CD8-positive, alpha-beta memory T cell (primary cell): ENCODE data around the gene MMP1. TPM values are rescaled to one million over a fixed set of nuclear protein-coding genes. Genes with fewer than 3 reads are reported as not detected.

Source experiments
- CTCF ChIA-PET: fragments of 350-600 bp; sonication (Branson Sonifier 250); formaldehyde crosslinking; loops from one replicate; lab custom pipeline; 2021; ENCODE audit warnings: antibody characterized with exemption; lab: Charles Lee
- POLR2A ChIA-PET: fragments of 350-600 bp; sonication (Branson Sonifier 250); formaldehyde crosslinking; loops from one replicate; lab custom pipeline; 2021; ENCODE audit warnings: antibody characterized with exemption; lab: Charles Lee
- DNase-seq, 5 donors: peaks; one replicate each; pipeline versions ENCODE4 v3.0.0 to v3.0.0-alpha.2; 2020 to 2022; ENCODE audit warnings: mixed read lengths in 1 of 5
- H3K27ac ChIP-seq: one replicate; pipeline ENCODE4 v1.7.0; 2013; ENCODE audit warnings: low read depth, mild to moderate bottlenecking, low read length, moderate library complexity
- H3K27me3 ChIP-seq: 2 replicates; pipeline ENCODE4 v1.7.0; 2013; ENCODE audit warnings: low read length, mild to moderate bottlenecking; ENCODE audit not compliant: insufficient read depth, poor library complexity, severe bottlenecking
- H3K36me3 ChIP-seq: 2 replicates; pipeline ENCODE4 v1.7.0; 2013; ENCODE audit warnings: mild to moderate bottlenecking, low read length, moderate library complexity; ENCODE audit not compliant: insufficient read depth
- H3K4me1 ChIP-seq: 2 replicates; pipeline ENCODE4 v1.7.0; 2013; ENCODE audit warnings: mild to moderate bottlenecking, low read length, moderate library complexity; ENCODE audit not compliant: insufficient read depth
- H3K4me3 ChIP-seq: 2 replicates; pipeline ENCODE4 v1.7.0; 2013; ENCODE audit warnings: mild to moderate bottlenecking, low read length
- H3K9me3 ChIP-seq: 2 replicates; pipeline ENCODE4 v1.7.0; 2013; ENCODE audit warnings: mild to moderate bottlenecking, low read length
- H3K27ac Mint-ChIP-seq, 8 donors: one replicate each; pipeline ENCODE4 v1.8.0; 2020 to 2021; ENCODE audit warnings: mixed read lengths in 8 of 8, mild to moderate bottlenecking in 6 of 8, inconsistent platforms in 3 of 8, moderate library complexity in 3 of 8
- H3K27me3 Mint-ChIP-seq, 2 donors: one replicate each; pipeline ENCODE4 v1.8.0; 2020 to 2021; ENCODE audit warnings: mixed read lengths in 2 of 2, mild to moderate bottlenecking in 1 of 2, moderate library complexity in 1 of 2
- H3K36me3 Mint-ChIP-seq, 3 donors: one replicate each; pipeline ENCODE4 v1.8.0; 2020 to 2021; ENCODE audit warnings: mixed read lengths in 3 of 3, inconsistent platforms in 1 of 3, mild to moderate bottlenecking in 1 of 3
- H3K4me1 Mint-ChIP-seq, 3 donors: one replicate each; pipeline ENCODE4 v1.8.0; 2020 to 2021; ENCODE audit warnings: mixed read lengths in 3 of 3, inconsistent platforms in 1 of 3, mild to moderate bottlenecking in 1 of 3
- H3K4me3 Mint-ChIP-seq, 7 donors: one replicate each; pipeline ENCODE4 v1.8.0; 2020 to 2021; ENCODE audit warnings: mixed read lengths in 7 of 7, mild to moderate bottlenecking in 6 of 7, moderate library complexity in 4 of 7, inconsistent platforms in 2 of 7
- H3K9me3 Mint-ChIP-seq, 5 donors: one replicate each; pipeline ENCODE4 v1.8.0; 2020 to 2022; ENCODE audit warnings: mixed read lengths in 5 of 5, mild to moderate bottlenecking in 3 of 5, moderate library complexity in 2 of 5, inconsistent platforms in 1 of 5
- polyA plus RNA-seq: library from polyadenylated mRNA; unstranded; fragments of 300-500 nt; fragmentation: Illumina TruSeq; gene quantifications from one replicate; pipeline ENCODE4 v1.2.3, GENCODE V29; 2021
- total RNA-seq, 2 experiments: library from RNA; stranded (reverse); gene quantifications; one replicate each; pipeline ENCODE4 v1.2.3, GENCODE V29; 2021

Gene MMP1
- total and polyA plus RNA-seq, 3 experiments from 2014 or later = not detected

DNA sequence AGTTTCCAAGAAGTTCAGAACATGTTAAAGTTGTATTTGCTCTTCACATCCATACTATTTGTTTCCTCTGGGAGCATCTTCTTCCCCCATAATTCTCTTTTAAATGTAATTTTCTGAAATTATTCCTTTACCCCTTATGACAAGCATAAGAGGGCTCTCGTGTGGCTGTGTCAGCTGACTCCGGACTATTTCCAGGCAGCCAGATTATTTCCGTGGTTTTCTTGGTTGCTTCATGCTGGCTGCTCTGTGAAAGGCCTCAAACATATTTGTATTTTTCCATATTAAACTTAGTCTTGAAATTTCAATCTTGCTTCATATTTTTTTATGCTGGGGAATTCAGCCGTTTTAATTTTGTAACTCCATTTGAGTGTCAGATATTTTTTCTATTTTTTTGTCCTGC is 2.8 kb upstream of the MMP1 start:
- Histone ChIP-seq H3K27me3 (no peaks in the 10 kb centered on the region), H3K36me3 (no peaks in the 10 kb centered on the region), H3K4me1 (no peaks in the 10 kb centered on the region), H3K9me3 (no peaks in the 10 kb centered on the region), H3K4me3 (no peak overlapping the region), H3K27ac (no peak overlapping the region)
- Mint-ChIP-seq H3K9me3 (peaks cover 0 to 9% (median 0%) of the 10 kb centered on the region in 5 donors), H3K27me3 (peaks cover 0 to 27% of the 10 kb centered on the region in 2 donors), H3K4me3 (no peak overlapping the region), H3K36me3 (no peaks in the 10 kb centered on the region), H3K4me1 (no peaks in the 10 kb centered on the region), H3K27ac (no peak overlapping the region)
- ChIA-PET POLR2A (no interaction called here), CTCF (no interaction called here)
- no peak for DNase-seq

- H3K9me3 ChIP-seq = no peaks in the 10 kb centered on the region
- H3K4me3 ChIP-seq = no peak overlapping the region
- no peak overlapping the region for H3K4me3 Mint-ChIP-seq
- ChIA-PET CTCF (no interaction called here), POLR2A (no interaction called here)
- H3K27me3 ChIP-seq = no peaks in the 10 kb centered on the region
- no peak for DNase-seq
- H3K27ac ChIP-seq = no peak overlapping the region
- no peaks in the 10 kb centered on the region for H3K4me1 Mint-ChIP-seq
- no peak overlapping the region for H3K27ac Mint-ChIP-seq
- peaks cover 0 to 22% of the 10 kb centered on the region in 2 donors for H3K27me3 Mint-ChIP-seq
- peaks cover 0 to 7% (median 0%) of the 10 kb centered on the region in 5 donors for H3K9me3 Mint-ChIP-seq
- no peaks in the 10 kb centered on the region for H3K36me3 ChIP-seq
- no peaks in the 10 kb centered on the region for H3K4me1 ChIP-seq
- H3K36me3 Mint-ChIP-seq = no peaks in the 10 kb centered on the region
Observed at GRCh38 chr11:102799681-102800340, 1.9 kb upstream of the MMP1 start.

- Histone ChIP-seq H3K27me3 (no peaks in the 10 kb centered on the region), H3K4me1 (no peaks in the 10 kb centered on the region), H3K27ac (no peak overlapping the region), H3K4me3 (no peak overlapping the region), H3K9me3 (no peaks in the 10 kb centered on the region), H3K36me3 (no peaks in the 10 kb centered on the region)
- no peaks in the 10 kb centered on the region for H3K4me1 Mint-ChIP-seq
- peaks cover 0 to 6% of the 10 kb centered on the region in 2 donors for H3K27me3 Mint-ChIP-seq
- no peaks in the 10 kb centered on the region for H3K9me3 Mint-ChIP-seq
- POLR2A ChIA-PET = no interaction called here
- CTCF ChIA-PET = no interaction called here
- H3K27ac Mint-ChIP-seq = no peak overlapping the region
- no peaks in the 10 kb centered on the region for H3K36me3 Mint-ChIP-seq
- no peak for DNase-seq
- no peak overlapping the region for H3K4me3 Mint-ChIP-seq
Observed at GRCh38 chr11:102794382-102794781, 3.6 kb downstream of the MMP1 start.

- CTCF ChIA-PET = no interaction called here
- H3K36me3 Mint-ChIP-seq = no peaks in the 10 kb centered on the region
- Histone ChIP-seq H3K9me3 (no peaks in the 10 kb centered on the region), H3K4me1 (no peaks in the 10 kb centered on the region), H3K4me3 (no peak overlapping the region), H3K27me3 (no peaks in the 10 kb centered on the region), H3K36me3 (no peaks in the 10 kb centered on the region), H3K27ac (no peak overlapping the region)
- DNase-seq = no peak
- no peaks in the 10 kb centered on the region for H3K9me3 Mint-ChIP-seq
- peaks cover 0 to 9% of the 10 kb centered on the region in 2 donors for H3K27me3 Mint-ChIP-seq
- H3K4me3 Mint-ChIP-seq = no peak overlapping the region
- H3K27ac Mint-ChIP-seq = peak overlapping the region in 1 of 8 donors; percentile 50
- H3K4me1 Mint-ChIP-seq = no peaks in the 10 kb centered on the region
- POLR2A ChIA-PET = no interaction called here
Observed at GRCh38 chr11:102793677-102794290, 4.2 kb downstream of the MMP1 start.

GRCh38 chr11:102792604-102793003 is 5.4 kb downstream of the MMP1 start:
- ChIA-PET CTCF (no interaction called here), POLR2A (no interaction called here)
- Mint-ChIP-seq H3K27me3 (peaks cover 0 to 10% of the 10 kb centered on the region in 2 donors), H3K27ac (no peak overlapping the region), H3K4me3 (no peak overlapping the region), H3K36me3 (no peaks in the 10 kb centered on the region), H3K4me1 (no peaks in the 10 kb centered on the region), H3K9me3 (no peaks in the 10 kb centered on the region)
- H3K27ac ChIP-seq = no peak overlapping the region
- no peak for DNase-seq
- H3K36me3 ChIP-seq = no peaks in the 10 kb centered on the region
- H3K4me3 ChIP-seq = no peak overlapping the region
- H3K27me3 ChIP-seq = no peaks in the 10 kb centered on the region
- no peaks in the 10 kb centered on the region for H3K4me1 ChIP-seq
- no peaks in the 10 kb centered on the region for H3K9me3 ChIP-seq

- POLR2A ChIA-PET = no interaction called here
- H3K27me3 Mint-ChIP-seq = peaks cover 0 to 10% of the 10 kb centered on the region in 2 donors
- H3K36me3 ChIP-seq = no peaks in the 10 kb centered on the region
Observed at GRCh38 chr11:102791271-102792036, 6.5 kb downstream of the MMP1 start.

DNA sequence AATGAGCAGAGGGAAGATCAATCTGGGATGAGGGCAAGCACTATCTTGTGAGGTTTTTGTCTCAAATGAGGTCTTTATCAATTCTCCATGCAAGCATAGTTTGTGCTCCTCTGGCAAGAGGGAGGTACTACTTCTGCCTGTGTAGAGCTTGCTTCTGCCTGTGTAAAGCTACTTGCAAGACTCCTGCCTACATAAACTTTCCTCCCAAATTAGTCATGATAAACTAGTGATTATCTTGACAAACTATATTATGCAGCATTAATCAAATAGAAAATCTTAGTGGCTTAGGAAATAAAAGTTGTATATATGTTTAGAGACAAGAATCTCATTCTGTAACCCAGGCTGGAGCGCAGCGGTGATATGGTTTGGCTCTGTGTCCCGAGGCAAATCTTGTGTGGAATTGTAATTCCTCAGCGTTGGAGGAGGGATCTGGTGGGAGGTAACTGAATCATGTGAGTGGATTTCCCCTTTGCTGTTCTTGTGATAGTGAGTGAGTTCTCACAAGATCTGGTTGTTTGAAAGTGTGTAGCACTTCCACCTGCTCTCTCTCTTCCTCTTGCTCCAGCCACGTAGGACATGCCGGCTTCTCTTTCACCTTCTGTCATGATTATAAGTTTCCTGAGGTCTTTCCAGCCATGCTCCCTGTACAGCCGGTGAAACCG is 9.5 kb downstream of the MMP1 start:
- Mint-ChIP-seq H3K27me3 (peaks cover 0 to 17% of the 10 kb centered on the region in 2 donors), H3K27ac (no peak overlapping the region), H3K36me3 (no peaks in the 10 kb centered on the region), H3K4me1 (no peaks in the 10 kb centered on the region), H3K9me3 (no peaks in the 10 kb centered on the region), H3K4me3 (no peak overlapping the region)
- Histone ChIP-seq H3K27me3 (no peaks in the 10 kb centered on the region), H3K9me3 (no peaks in the 10 kb centered on the region), H3K4me3 (no peak overlapping the region), H3K4me1 (no peaks in the 10 kb centered on the region), H3K36me3 (no peaks in the 10 kb centered on the region), H3K27ac (no peak overlapping the region)
- CTCF ChIA-PET = no interaction called here
- DNase-seq = no peak
- POLR2A ChIA-PET = no interaction called here

More at GRCh38 chr11:102791271-102792036, 6.5 kb downstream of the MMP1 start:
- Mint-ChIP-seq H3K9me3 (no peaks in the 10 kb centered on the region), H3K36me3 (no peaks in the 10 kb centered on the region), H3K4me1 (no peaks in the 10 kb centered on the region), H3K27ac (no peak overlapping the region), H3K4me3 (no peak overlapping the region)
- CTCF ChIA-PET = no interaction called here
- H3K4me1 ChIP-seq = no peaks in the 10 kb centered on the region
- no peak for DNase-seq
- H3K4me3 ChIP-seq = no peak overlapping the region
- H3K9me3 ChIP-seq = no peaks in the 10 kb centered on the region
- no peaks in the 10 kb centered on the region for H3K27me3 ChIP-seq
- no peak overlapping the region for H3K27ac ChIP-seq

DNA sequence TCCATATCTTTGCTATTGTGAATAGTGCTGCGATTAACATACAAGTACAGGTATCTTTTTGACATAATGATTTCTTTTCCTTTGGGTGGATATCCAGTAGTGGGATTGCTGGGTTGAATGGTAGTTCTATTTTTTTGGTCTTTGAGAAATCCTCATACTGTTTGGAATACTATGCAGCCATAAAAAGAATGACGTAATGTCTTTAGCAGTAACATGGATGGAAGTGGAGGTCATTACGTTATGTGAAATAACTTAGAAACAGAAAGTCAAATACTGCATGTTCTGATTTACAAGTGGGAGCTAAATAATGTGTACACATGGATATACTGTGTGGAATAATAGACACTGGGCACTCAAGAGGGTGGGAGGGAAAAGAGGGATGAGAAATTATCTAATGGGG is 13.6 kb downstream of the MMP1 start:
- no peak for DNase-seq
- Mint-ChIP-seq H3K4me3 (no peak overlapping the region), H3K27me3 (peaks cover 4 to 19% of the 10 kb centered on the region in 2 donors), H3K27ac (no peak overlapping the region), H3K36me3 (no peaks in the 10 kb centered on the region), H3K9me3 (no peaks in the 10 kb centered on the region), H3K4me1 (no peaks in the 10 kb centered on the region)
- no peaks in the 10 kb centered on the region for H3K27me3 ChIP-seq
- ChIA-PET POLR2A (no interaction called here), CTCF (no interaction called here)
- H3K4me1 ChIP-seq = no peaks in the 10 kb centered on the region
- no peaks in the 10 kb centered on the region for H3K36me3 ChIP-seq
- H3K27ac ChIP-seq = no peak overlapping the region
- H3K9me3 ChIP-seq = no peaks in the 10 kb centered on the region
- H3K4me3 ChIP-seq = no peak overlapping the region
